Measurements from ENCODE around the gene HPSE. TPM values are rescaled to one million over a fixed set of nuclear protein-coding genes. Genes with fewer than 3 reads are reported as not detected.

The HPSE gene
- total and polyA plus RNA-seq, 4 donors, result 0.43 to 4.7 (median 1.0) TPM

DNA sequence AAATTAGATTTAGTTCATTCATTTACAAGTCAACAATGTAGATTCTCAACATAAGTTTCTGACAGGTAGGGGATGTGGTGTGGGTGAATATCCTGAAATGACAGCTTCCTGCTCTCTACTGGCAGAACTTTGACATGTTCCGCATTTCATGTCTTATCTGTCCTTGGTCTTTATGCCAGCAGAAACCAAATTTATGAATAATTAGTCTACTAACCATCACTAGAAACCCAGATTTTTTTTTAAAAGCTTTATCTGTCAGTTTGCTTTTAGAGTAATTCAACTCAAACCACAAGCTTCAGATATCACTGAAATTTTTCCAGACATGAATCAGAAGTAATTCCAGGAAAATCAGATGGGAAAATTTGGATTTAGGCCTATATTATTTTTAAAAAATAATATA lies 68.0 kb downstream of the HPSE start:
- Histone ChIP-seq H3K36me3 (ENCODE audit: control insufficient read depth in 4 of 4, insufficient read depth in 3 of 4, low read depth in 1 of 4, low read length in 3 of 4) (peaks cover 7 to 17% (median 9%) of the 10 kb centered on the region in 4 donors), H3K27ac (ENCODE audit: low read depth in 1 of 2, low read length in 2 of 2) (no peak overlapping the region), H3K4me1 (ENCODE audit: control insufficient read depth in 4 of 4, insufficient read depth in 4 of 4, low read length in 3 of 4) (no peaks in the 10 kb centered on the region), H3K27me3 (ENCODE audit: control insufficient read depth in 4 of 4, insufficient read depth in 4 of 4, low read length in 3 of 4) (no peaks in the 10 kb centered on the region), H3K9me3 (ENCODE audit: control insufficient read depth in 4 of 4, low read length in 3 of 4) (no peaks in the 10 kb centered on the region), H3K9ac (ENCODE audit: low read depth in 1 of 2, low read length in 2 of 2) (no peak overlapping the region), H3K4me3 (ENCODE audit: low read depth in 1 of 3, low read length in 3 of 3) (no peak overlapping the region)
- 85% methylated on average over 1 of the region's 1 CpG for WGBS
- no peak for DNase-seq (ENCODE audit: low spot score)
- TF ChIP-seq, protein P1, sequence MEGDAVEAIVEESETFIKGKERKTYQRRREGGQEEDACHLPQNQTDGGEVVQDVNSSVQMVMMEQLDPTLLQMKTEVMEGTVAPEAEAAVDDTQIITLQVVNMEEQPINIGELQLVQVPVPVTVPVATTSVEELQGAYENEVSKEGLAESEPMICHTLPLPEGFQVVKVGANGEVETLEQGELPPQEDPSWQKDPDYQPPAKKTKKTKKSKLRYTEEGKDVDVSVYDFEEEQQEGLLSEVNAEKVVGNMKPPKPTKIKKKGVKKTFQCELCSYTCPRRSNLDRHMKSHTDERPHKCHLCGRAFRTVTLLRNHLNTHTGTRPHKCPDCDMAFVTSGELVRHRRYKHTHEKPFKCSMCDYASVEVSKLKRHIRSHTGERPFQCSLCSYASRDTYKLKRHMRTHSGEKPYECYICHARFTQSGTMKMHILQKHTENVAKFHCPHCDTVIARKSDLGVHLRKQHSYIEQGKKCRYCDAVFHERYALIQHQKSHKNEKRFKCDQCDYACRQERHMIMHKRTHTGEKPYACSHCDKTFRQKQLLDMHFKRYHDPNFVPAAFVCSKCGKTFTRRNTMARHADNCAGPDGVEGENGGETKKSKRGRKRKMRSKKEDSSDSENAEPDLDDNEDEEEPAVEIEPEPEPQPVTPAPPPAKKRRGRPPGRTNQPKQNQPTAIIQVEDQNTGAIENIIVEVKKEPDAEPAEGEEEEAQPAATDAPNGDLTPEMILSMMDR (IDR thresholded peaks at IDR 0.05; ENCODE audit: low read depth, low read length, missing input control), result no peak
- TF ChIP-seq HNF4A (conservative IDR thresholded peaks at IDR 0.05), result no peak

DNA sequence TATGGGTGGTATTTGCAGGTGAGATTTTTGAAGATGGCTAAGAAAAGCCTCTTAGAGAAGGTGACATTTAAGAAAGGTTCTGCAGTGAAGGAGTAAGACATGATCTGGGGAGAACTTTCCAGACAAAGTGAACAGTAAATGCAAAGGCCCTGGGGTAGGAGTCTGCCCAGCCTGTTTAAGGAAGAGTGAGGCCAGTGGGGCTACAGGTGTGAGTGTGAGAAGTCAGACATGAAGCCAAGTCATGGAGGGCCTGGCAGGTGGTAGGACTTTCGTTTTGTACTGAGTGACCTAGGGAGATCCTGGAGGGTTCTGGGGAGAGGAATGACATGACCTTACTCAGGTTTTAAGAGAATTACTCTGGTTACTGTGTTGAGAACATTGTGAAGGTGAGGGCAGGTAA lies 71.5 kb downstream of the HPSE start:
- Histone ChIP-seq H3K4me3 (ENCODE audit: low read depth in 1 of 3, low read length in 3 of 3) (no peak overlapping the region), H3K27me3 (ENCODE audit: control insufficient read depth in 4 of 4, insufficient read depth in 4 of 4, low read length in 3 of 4) (no peaks in the 10 kb centered on the region), H3K9me3 (ENCODE audit: control insufficient read depth in 4 of 4, low read length in 3 of 4) (no peaks in the 10 kb centered on the region), H3K4me1 (ENCODE audit: control insufficient read depth in 4 of 4, insufficient read depth in 4 of 4, low read length in 3 of 4) (peaks cover 0 to 4% (median 0%) of the 10 kb centered on the region in 4 donors), H3K9ac (ENCODE audit: low read depth in 1 of 2, low read length in 2 of 2) (no peak overlapping the region), H3K27ac (ENCODE audit: low read depth in 1 of 2, low read length in 2 of 2) (no peak overlapping the region), H3K36me3 (ENCODE audit: control insufficient read depth in 4 of 4, insufficient read depth in 3 of 4, low read depth in 1 of 4, low read length in 3 of 4) (peaks cover 2 to 5% (median 3%) of the 10 kb centered on the region in 4 donors)
- 92% methylated on average over 1 of the region's 1 CpG for WGBS
- no peak for DNase-seq (ENCODE audit: low spot score)
- TF ChIP-seq FOXA1 (IDR thresholded peaks at IDR 0.05), result no peak
- TF ChIP-seq, protein P2, sequence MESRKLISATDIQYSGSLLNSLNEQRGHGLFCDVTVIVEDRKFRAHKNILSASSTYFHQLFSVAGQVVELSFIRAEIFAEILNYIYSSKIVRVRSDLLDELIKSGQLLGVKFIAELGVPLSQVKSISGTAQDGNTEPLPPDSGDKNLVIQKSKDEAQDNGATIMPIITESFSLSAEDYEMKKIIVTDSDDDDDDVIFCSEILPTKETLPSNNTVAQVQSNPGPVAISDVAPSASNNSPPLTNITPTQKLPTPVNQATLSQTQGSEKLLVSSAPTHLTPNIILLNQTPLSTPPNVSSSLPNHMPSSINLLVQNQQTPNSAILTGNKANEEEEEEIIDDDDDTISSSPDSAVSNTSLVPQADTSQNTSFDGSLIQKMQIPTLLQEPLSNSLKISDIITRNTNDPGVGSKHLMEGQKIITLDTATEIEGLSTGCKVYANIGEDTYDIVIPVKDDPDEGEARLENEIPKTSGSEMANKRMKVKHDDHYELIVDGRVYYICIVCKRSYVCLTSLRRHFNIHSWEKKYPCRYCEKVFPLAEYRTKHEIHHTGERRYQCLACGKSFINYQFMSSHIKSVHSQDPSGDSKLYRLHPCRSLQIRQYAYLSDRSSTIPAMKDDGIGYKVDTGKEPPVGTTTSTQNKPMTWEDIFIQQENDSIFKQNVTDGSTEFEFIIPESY (IDR thresholded peaks at IDR 0.05), result no peak
- TF ChIP-seq EGR1 (IDR thresholded peaks at IDR 0.05; ENCODE audit: low read depth in 2 of 2), result no peak
- TF ChIP-seq TAF1 (conservative IDR thresholded peaks at IDR 0.05), result no peak
- TF ChIP-seq JUND (IDR thresholded peaks at IDR 0.05), result no peak
- no peak for TF ChIP-seq RAD21 (IDR thresholded peaks at IDR 0.05)
- no peak for TF ChIP-seq NR2F2 (IDR thresholded peaks at IDR 0.05)
- TF ChIP-seq, protein P3, sequence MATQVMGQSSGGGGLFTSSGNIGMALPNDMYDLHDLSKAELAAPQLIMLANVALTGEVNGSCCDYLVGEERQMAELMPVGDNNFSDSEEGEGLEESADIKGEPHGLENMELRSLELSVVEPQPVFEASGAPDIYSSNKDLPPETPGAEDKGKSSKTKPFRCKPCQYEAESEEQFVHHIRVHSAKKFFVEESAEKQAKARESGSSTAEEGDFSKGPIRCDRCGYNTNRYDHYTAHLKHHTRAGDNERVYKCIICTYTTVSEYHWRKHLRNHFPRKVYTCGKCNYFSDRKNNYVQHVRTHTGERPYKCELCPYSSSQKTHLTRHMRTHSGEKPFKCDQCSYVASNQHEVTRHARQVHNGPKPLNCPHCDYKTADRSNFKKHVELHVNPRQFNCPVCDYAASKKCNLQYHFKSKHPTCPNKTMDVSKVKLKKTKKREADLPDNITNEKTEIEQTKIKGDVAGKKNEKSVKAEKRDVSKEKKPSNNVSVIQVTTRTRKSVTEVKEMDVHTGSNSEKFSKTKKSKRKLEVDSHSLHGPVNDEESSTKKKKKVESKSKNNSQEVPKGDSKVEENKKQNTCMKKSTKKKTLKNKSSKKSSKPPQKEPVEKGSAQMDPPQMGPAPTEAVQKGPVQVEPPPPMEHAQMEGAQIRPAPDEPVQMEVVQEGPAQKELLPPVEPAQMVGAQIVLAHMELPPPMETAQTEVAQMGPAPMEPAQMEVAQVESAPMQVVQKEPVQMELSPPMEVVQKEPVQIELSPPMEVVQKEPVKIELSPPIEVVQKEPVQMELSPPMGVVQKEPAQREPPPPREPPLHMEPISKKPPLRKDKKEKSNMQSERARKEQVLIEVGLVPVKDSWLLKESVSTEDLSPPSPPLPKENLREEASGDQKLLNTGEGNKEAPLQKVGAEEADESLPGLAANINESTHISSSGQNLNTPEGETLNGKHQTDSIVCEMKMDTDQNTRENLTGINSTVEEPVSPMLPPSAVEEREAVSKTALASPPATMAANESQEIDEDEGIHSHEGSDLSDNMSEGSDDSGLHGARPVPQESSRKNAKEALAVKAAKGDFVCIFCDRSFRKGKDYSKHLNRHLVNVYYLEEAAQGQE (IDR thresholded peaks at IDR 0.05), result no peak
- TF ChIP-seq, protein P4, sequence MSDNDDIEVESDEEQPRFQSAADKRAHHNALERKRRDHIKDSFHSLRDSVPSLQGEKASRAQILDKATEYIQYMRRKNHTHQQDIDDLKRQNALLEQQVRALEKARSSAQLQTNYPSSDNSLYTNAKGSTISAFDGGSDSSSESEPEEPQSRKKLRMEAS (IDR thresholded peaks at IDR 0.05), result no peak
- TF ChIP-seq FOXA2 (IDR thresholded peaks at IDR 0.05), result no peak
- TF ChIP-seq HNF4A (conservative IDR thresholded peaks at IDR 0.05), result no peak
- no peak for TF ChIP-seq RXRA (IDR thresholded peaks at IDR 0.05)
- no peak for TF ChIP-seq GABPA (IDR thresholded peaks at IDR 0.05 in 1 of 2, conservative IDR thresholded peaks at IDR 0.05 in 1 of 2)
- TF ChIP-seq HNF4G (IDR thresholded peaks at IDR 0.05), result no peak
- TF ChIP-seq YY1 (IDR thresholded peaks at IDR 0.05), result no peak
- TF ChIP-seq, protein P5, sequence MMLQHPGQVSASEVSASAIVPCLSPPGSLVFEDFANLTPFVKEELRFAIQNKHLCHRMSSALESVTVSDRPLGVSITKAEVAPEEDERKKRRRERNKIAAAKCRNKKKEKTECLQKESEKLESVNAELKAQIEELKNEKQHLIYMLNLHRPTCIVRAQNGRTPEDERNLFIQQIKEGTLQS (IDR thresholded peaks at IDR 0.05), result no peak
- TF ChIP-seq, protein P1 (IDR thresholded peaks at IDR 0.05; ENCODE audit: low read depth, low read length, missing input control), result no peak

All from liver (tissue), 9 donors.